NAMALWA (cell line): ENCODE data around the gene ADK.
"Not testable (repeated sequence)": the region's sequence is repeated elsewhere in the genome, so short reads cannot be mapped to it uniquely, and the experiment has no call there.

Experiments used
- DNase-seq: peaks from one replicate; pipeline ENCODE4 v3.0.0-alpha.2; 2015; ENCODE audit warnings: low spot score

Gene ADK

DNA sequence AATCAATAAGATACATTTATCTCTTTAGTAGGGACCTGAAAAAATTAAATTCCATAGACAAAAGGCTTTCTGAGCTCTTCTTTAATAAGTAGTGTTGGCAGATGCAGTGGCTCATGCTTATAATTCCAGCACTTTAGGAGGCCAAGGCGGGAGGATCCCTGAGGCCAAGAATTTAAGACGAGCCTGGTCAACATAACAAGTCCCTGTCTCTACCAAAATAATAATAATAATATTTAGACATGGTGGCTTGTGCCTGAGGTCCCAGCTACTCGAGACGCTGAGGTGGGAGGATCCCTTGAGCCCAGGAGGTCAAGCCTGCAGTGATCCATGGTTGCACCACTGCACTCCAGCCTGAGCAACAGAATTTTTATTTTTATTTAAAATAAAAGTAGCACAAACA, 280.8 kb downstream of the ADK start:
- DNase-seq: no peak

DNA sequence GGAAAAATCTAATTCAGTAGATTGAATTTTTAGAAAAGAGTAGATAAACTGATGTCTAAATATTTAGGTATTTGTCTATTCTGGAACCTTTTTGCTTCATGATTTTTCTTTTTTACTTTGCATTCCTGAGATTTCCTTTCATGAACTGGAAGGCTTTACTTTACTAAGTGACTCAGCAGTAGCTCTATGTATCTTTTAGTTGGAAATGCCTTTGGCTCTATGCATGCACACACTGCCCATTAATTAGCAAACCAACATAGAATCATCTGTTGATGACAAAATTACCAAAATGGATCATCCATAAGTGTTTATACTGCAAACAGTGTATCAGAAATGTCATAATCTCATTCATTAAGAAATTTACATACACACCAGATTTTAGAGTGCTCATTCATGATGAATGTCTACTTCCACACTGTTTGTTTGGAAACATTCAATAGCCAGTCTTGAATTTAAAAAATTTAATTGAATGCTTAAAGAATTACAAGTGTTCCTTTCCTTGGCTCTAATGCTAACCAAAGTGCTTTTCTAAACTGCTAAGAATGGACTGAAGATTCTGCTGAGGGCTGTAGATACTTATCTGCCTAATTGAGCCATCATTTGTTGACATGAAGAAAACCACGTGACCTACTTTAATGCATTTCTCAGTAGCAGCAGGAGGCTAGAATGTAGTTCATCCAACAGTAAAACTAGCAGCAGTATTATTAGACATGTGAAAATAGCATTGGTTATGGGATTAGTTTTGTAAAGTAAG, 282.0 kb downstream of the ADK start:
- no peak for DNase-seq

DNA sequence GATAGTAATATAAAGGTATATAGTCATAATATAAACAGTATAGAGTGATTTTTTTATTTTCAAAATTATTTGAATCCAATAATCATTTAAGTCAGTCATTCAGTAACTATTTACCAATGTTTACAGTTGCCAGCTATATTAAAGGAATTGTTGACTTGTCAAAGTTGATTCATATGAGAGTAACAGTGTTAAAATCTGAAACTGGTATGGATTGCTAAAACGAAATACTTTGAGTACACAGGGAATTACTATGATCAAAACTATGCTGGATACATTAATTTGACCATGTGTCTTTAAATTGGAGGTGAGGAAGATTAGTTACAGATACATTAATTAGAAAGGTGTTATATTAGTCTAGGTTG, 282.6 kb downstream of the ADK start:
- no peak for DNase-seq

DNA sequence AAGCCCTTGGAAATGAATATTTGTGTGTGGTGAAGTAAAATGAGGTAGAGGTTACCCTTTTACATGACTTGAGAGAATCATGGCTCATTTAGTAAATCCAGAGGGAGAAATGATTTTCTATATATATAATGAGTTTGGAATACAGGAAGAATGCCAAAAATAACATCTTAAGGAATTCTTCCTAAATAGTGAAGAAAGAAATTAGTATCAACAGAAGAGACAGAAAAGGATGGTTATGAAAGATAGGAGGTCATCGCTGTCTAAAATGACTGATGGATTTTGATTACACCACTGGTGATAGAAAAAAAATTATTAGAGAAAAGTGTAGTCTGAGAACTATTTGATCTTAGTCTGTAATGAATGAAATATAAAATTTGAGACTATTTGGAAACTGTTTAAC, 283.0 kb downstream of the ADK start:
- DNase-seq: no peak

DNA sequence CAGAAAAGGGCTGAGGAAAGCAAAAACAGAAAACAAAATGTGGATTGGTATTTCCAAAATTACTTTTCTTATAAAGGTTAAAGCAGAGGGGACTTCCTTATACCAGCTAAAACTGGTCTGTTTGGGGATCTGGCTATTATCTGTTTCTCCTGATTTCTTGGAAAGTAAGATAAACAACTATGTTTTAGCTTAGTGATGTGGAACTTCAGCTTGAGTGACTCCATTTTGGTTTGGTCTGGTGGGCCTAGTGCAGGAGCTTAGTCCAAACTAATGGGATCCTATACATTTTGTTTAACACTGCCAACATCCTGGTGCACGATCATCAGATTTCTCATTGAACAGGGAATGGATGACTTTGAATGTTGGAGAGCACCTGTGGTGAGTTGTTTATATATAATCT, 283.5 kb downstream of the ADK start:
- no peak for DNase-seq

DNA sequence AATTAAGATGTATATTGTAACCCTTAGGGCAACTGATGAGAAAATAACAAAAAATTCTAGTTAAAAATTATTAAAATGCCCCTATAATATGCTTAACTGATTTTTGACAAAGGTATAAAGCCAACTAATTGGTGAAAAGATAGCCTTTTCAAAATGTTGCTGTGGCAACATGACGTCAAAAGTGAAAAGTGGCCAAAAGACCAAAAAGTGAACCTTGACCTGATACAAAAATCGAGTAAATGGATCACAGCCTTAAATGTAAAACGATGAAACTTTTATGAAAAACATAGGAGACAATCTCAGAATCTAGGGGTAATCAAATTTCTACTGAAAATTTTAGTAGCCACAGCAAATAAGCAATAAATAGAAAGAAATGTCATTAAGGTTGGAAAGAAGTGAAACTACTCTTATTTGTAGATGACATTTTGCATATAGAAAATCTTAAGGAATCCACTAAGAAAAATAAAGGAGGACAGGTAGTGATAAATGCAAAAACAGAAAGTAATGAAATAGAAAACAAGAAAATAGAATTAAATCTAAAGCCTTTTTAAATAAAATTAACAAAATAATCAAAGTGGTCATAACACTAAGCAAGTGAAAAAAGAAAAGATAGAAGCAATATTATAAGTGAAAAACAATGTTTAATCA, 285.6 kb downstream of the ADK start:
- DNase-seq: no peak

DNA sequence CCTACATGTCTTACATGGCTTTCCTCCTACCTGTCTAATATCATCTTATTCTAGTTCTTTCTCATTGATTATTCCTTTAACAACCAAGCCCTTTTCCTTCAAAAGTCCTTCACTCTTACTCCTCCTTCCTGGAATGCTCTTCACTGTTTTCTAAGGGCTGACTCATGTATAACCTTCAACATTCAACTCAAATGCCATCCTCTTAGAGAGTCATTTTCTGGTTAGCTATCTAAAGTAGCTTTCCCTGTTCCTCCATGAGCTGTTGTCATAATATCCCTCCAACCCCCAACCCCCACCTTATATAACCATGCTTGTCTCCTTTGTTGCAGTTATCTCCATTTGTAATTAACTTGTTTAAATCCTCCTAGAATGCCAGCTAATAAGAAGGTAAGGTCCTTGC, 286.8 kb downstream of the ADK start:
- DNase-seq: no peak

DNA sequence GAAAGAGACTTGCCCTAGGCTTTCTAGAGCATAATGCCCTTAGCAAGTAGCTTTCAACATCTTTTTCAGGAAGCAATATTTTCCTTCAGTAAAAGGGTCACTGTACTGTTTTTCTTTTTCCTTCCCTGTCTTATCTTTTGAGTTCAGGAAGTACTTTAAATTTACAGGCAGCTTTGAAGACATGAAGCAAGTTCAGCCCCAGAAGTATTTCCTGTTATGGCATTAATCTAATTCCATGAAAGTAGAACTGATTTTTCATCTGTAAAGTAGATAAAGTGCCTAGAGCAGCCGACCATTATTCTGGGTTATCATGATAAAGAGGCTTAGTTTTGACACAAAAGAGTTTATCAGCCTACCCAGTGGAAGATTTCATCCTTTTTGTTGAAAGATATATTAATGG, 288.2 kb downstream of the ADK start:
- DNase-seq: no peak

DNA sequence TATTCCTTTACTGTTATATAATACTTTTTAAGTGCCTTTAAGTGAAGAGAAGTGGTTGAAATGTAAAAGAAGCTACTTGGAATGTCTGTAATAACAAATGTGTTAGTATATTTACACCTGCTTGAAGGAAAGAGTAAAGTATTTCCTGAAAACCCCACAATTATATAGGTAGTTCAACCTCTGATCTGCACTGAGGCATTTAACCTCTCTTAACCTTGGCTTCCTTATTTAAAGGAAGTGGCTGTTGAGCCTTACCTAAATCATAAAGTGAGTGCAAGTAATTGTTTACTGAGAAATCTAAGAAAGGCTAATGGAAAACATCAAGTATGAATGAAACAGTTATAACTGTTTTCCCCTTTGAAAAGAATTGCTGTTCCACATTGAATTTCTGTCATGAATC, 294.5 kb downstream of the ADK start:
- no peak for DNase-seq

DNA sequence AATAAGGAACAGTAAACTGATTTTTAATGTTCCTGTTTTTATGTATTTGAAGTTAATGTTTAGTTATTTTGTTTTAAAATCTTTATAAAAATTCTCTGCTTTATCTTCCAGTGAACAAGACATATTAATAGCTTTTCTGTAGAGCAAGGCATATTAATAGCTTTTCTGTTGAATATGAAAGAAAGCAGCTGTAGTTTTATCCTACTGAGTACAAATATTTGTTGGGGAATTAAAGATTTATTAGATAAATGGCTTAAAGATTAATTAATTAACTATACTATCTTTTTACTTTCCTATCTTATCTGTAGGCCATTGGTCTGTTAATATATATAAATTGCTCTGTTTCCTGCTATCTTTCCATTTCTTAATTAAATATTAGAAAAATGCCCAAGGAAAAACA, 299.6 kb downstream of the ADK start:
- no peak for DNase-seq

DNA sequence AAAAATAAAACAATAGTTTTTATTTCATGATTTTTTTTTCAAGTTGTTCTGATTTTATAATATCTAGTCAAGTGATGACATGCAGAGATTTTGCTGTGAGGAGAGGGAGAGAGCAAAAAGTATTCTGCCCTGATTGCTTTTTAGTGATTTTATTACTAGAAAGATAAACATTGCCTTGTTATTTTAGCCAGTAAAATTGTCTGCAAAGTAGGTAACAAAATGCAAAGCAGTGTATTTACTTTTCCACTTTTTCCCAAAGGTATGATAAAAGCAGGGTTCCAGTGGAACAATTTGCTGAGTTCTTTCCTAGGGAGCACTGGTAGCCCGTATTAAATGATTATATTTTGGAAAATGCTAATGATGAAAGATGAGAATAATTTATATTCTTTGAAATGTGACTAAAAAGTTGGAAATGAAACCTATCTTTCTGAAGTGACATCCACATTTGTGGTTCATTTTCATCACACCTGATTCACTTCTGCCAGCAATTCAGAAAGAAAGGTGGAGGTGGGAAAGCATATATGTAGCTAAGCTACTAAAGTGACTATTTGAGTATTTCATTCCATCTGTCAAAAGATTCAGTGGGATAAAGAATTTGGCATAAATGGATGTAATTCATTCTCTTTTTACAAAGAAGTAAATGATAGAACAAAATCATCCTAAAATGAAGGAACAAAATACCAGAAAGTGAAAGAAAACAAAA, 300.3 kb downstream of the ADK start:
- DNase-seq: no peak

DNA sequence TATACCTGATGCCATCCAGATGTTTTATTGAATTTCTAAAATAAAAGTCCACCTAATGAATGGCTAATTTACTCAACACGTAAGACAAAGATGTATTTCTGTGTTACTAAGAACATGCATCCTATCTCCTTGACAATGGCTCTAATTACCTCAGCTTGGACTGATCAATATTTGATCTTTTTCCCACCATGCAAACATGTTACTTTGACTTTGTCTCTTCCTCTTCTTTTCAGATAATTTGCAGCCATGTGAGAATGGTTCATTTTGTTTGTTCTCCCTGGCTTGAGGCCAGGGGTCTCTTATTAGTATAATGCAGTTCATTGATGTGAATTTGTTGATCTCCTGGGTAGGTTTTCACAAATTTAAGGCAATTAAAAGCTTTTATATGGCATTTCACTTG, 302.1 kb downstream of the ADK start:
- DNase-seq: no peak

DNA sequence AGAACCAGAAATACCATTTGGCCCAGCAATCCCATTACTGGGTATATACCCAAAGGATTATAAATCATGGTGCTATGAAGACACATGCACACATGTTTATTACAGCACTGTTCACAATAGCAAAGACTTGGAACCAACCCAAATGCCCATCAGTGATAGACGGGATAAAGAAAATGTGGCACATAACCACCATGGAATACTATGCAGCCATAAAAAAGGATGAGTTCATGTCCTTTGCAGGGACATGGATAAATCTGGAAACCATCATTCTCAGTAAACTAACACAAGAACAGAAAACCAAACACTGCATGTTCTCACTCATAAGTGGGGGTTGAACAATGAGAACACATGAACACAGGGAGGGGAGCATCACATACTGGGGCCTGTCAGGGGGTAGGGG, 306.5 kb downstream of the ADK start:
- not testable (repeated sequence) for DNase-seq

DNA sequence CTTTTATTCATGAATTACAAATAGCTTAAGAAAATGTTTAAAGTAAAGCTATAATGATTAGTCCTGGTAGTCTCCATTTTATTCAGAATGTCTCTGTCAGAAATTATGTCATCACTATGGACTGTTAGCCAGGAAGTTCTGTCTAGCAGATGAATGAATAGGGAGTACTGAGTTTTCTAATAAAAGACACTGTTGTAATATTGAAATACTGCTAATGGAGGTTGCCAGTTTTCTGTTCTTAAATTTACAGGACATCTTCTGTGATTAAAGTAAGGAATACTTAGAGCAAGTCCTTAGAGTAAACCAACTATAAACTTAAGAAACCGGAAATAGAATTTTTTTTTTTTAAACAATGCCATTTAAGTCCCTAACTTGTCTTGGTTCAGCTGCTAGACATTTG, 309.8 kb downstream of the ADK start:
- no peak for DNase-seq

DNA sequence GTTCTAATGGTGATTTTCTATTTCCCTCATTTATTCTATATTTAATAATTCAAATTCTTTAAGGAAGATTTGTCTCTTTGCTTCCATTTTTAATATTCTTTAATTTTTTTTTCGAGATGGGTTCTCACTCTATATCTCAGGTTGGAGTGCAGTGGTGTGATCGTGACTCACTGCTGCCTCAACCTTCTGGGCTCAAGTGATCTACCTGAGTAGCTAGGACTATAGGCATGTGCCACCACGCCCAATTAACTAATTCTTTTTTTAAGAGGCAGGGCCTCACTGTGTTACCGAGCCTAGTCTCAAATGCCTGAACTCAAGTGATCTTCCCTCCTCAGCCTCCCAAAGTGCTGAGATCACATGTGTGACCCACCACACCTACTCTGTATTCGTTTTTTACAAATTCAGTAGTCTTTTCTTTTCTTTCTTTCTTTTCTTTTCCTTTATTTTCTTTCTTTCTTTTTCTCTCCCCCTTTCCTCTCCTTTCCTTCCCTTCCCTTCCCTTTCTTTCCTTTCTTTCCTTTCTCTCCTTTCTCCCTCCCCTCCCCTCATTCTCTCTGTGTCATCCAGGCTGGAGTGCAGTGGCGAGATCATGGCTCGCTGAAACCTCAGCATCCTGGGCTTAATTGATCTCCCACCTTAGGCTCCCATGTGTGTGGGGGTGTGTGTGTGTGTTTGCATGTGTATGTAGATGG, 323.1 kb downstream of the ADK start:
- no peak for DNase-seq

DNA sequence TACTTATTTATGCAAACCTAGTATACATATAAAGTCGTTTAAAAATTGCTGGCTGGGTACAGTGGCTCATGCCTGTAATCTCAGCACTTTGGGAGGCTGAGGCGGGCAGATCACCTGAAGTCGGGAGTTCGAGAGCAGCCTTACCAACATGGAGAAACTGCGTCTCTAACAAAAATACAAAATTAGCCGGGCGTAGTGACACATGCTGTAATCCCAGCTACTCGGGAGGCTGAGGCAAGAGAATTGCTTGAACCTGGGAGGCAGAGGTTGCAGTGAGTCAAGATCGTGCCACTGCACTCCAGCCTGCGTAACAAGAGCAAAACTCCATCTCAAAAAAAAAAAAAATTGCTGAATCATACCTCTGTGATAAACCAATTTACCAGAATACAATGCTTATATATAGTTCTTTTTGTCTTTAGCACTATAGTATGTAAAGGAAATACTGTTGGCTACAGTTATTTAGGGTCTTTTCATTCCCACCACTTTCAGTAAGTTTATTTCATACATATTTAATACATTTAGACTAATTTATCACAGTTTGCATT, 325.2 kb downstream of the ADK start:
- not testable (repeated sequence) for DNase-seq

DNA sequence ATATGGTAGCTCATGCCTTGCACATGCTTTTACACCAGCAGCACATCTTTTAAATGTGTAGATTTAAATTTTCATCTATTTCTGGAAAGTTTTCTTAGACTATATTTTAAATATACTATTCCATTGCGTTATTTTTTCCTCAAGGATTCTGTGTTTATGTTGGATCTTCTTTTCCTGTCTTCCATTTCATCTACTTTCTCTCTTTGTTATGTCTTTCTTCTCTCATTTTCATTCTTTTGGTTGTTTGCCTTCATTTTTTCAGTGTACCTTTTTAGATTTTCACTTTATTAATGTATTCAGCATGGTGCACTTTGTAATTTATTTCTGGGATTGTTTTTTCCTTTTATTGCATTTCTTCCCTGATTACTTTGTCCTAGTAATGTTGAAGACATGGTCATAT, 329.8 kb downstream of the ADK start:
- no peak for DNase-seq

DNA sequence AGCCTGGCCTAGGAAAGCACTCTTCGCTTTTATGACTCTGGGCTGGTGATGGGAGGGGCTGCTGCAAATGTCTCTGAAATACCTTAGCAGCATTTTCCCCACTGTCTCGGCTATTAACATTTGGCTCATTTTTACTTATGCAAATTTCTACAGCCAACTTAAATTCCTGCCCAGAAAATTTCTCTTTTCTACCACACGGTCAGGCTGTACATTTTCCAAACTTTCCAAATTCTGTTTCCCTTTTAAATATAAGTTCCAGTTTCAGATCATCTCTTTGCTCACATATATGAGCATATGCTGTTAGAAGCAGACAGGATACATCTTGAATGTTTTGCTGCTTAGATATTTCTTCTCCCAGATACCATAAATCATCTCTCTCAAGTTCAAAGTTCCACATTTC, 332.3 kb downstream of the ADK start:
- no peak for DNase-seq

DNA sequence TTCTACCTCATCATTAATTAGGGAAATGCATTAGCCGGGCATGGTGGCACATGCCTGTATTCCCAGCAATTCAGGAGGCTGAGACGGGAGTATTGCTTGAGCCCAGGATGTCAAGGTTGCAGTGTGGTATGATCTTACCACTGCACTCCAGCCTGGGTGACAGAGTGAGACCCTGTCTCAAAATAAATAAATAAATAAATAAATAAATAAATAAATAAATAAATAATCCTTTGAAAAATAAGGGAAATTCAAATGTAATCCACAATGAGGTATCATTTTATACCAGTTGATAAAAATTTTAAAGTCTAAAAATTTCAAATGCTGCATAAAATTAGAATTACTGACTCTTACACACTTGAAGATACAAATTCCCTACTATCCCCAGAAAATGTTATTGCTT, 334.3 kb downstream of the ADK start:
- no peak for DNase-seq

DNA sequence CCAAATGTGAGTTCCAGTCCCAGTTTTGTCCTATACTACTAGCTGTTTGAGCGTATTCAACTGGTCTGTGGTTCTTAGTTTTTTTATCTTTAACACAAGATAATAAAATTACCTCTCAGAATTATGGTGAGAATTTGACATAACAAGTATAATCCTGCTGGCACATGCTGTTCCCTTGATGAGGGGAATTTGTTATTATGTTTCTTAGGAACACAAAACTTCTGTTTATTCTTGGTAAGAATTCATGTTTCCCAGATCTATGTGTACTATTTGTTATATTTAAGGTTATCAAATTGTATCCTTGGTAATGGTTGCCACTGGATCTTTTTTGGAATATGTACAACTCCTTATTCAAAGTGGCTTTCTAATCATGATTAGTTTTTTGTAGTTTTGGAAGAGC, 335.6 kb downstream of the ADK start:
- no peak for DNase-seq

DNA sequence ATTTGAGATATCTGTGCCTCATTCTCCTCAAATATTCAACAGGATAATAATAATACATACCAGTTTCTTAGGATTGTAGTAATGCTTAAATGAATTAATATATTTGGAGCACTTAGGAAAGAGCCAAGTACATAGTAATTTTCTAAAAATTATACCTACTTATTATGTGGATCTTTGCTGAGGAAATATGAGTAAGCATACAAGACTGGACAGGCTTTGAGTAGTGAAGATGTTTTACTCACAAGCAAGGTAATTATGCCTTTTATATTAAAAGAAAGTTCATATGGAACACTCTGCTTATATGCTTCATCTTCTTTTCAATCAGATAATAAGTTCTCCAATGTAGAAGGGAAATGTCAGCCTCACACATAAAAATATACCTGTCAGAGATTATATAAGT, 337.9 kb downstream of the ADK start:
- no peak for DNase-seq

DNA sequence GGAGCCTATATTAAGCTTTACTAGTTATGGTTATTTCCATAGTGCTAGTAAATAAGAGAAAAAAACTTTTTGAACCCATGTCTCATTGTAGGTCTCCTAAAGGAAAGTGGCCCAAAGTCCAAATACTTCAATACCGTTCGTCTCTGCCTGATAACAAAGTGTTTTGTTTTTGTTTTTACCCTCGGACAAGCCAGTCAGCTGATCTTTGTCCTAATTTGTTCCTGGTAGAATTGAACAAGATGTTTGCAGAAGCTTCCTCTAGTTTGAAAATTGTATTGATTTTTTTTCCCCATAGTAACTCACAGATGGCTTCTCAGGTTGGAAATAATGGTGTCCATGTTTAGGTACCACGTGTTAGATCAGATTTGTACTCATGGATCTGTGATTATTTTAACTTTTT, 339.5 kb downstream of the ADK start:
- no peak for DNase-seq

DNA sequence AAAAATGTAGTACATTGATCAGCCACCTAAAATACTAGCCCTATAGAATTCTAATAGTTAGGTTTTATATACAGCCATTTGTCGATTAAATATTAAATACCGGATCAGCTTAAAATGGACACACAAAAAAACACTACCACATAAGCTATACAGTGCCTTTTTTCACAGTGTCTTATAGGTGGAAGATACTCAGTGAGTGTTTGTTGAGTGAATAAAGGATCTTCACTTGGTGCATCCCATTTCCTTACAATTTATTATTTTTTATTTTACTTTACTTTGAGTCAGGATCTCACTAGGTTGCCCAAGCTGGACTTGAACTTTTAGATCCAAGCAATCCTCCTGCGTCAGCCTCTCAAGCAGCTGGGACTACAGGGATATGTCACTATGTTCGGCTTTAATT, 340.0 kb downstream of the ADK start:
- DNase-seq: no peak
